DOHH2 (cell line): ENCODE results near the gene AUTS2.

ENCODE experiments used
- H3F3A ChIP-seq: fragments of 200-600 bp; sonication (generic), shearing (Covaris generic); 2 replicates; pipeline ENCODE4 v1.6.0; 2016; ENCODE audit warnings: antibody characterized with exemption, mild to moderate bottlenecking; ENCODE audit not compliant: control insufficient read depth, insufficient read depth
- H3K27ac ChIP-seq: fragments of 200-600 bp; sonication (generic); 2 replicates; pipeline ENCODE4 v1.5.1; 2014; ENCODE audit warnings: low read depth, mild to moderate bottlenecking, low read length, moderate library complexity
- H3K27me3 ChIP-seq: fragments of 200-600 bp; sonication (generic); 2 replicates; pipeline ENCODE4 v1.6.1; 2014; ENCODE audit warnings: mild to moderate bottlenecking, low read length, mixed read lengths; ENCODE audit not compliant: control insufficient read depth
- H3K36me3 ChIP-seq: fragments of 200-600 bp; sonication (generic); 2 replicates; pipeline ENCODE4 v1.6.1; 2014; ENCODE audit warnings: mild to moderate bottlenecking, low read length, moderate library complexity, mixed read lengths; ENCODE audit not compliant: control insufficient read depth
- H3K4me1 ChIP-seq: fragments of 200-600 bp; sonication (generic); 2 replicates; pipeline ENCODE4 v1.6.1; 2014; ENCODE audit warnings: mild to moderate bottlenecking, low read length, mixed read lengths; ENCODE audit not compliant: control insufficient read depth
- H3K4me2 ChIP-seq: fragments of 200-600 bp; sonication (generic); 2 replicates; pipeline ENCODE4 v1.6.0; 2014; ENCODE audit warnings: mild to moderate bottlenecking, low read length, moderate library complexity
- H3K4me3 ChIP-seq: fragments of 200-600 bp; sonication (generic); 2 replicates; pipeline ENCODE4 v1.5.1; 2014; ENCODE audit warnings: mild to moderate bottlenecking, low read length, mixed read lengths
- H3K79me2 ChIP-seq: fragments of 200-600 bp; sonication (generic); 2 replicates; pipeline ENCODE4 v1.6.1; 2014; ENCODE audit warnings: mild to moderate bottlenecking, low read length, mixed read lengths; ENCODE audit not compliant: control insufficient read depth
- H3K9me2 ChIP-seq: fragments of 200-600 bp; sonication (generic); replicated peaks from 2 replicates; pipeline ENCODE4 v1.6.1; 2014; ENCODE audit warnings: mild to moderate bottlenecking, low read length, mixed read lengths; ENCODE audit not compliant: control insufficient read depth
- H3K9me3 ChIP-seq: fragments of 200-600 bp; sonication (generic); 2 replicates; pipeline ENCODE4 v1.6.1; 2014; ENCODE audit warnings: antibody characterized with exemption, low read length, mixed read lengths; ENCODE audit not compliant: control insufficient read depth, insufficient read depth
- H4K20me1 ChIP-seq: fragments of 200-600 bp; sonication (generic); 2 replicates; pipeline ENCODE4 v1.6.0; 2014; ENCODE audit warnings: low read depth, mild to moderate bottlenecking, antibody characterized with exemption, low read length, moderate library complexity; ENCODE audit not compliant: control insufficient read depth, insufficient read depth
- EZH2phosphoT487 ChIP-seq: fragments of 200-600 bp; sonication (generic); IDR thresholded peaks from 2 replicates; pipeline ENCODE4 v1.6.1; 2017; ENCODE audit warnings: borderline replicate concordance, mild to moderate bottlenecking, antibody characterized with exemption, low read length, moderate library complexity, mixed read lengths
- TF ChIP-seq, protein P1 (sequence below): fragments of 200-600 bp; sonication (generic); IDR thresholded peaks from one replicate; pipeline ENCODE4 v1.5.1; 2014; ENCODE audit warnings: antibody characterized with exemption, mild to moderate bottlenecking, low read depth, low read length; ENCODE audit not compliant: poor library complexity, severe bottlenecking

Gene AUTS2

DNA sequence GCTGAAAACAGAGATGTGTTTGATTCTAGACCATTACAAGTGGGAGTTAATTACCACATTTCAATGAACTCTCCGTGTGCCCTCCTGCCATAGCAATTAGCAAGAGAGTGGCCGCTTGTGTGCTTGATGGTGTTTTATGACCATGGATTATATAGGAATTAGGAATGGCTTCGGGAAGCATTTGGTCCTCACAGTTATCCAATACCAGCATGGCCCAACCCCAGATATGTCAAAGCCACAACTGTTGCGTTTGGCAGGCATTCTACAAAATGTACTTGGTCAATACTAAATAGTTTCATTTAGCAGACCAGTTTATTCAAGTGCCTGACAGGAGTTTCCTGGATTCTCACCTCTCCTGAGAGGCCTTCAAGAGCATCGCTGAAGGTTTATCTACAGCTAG lies 1024.7 kb downstream of the AUTS2 start:
- no peak overlapping the region for H3K4me2 ChIP-seq
- no peak overlapping the region for H3K4me3 ChIP-seq
- H3K79me2 ChIP-seq = no peaks in the 10 kb centered on the region
- no peaks in the 10 kb centered on the region for H3K9me2 ChIP-seq
- H3K27ac ChIP-seq = no peak overlapping the region
- no peaks in the 10 kb centered on the region for H3F3A ChIP-seq
- TF ChIP-seq, protein P1, sequence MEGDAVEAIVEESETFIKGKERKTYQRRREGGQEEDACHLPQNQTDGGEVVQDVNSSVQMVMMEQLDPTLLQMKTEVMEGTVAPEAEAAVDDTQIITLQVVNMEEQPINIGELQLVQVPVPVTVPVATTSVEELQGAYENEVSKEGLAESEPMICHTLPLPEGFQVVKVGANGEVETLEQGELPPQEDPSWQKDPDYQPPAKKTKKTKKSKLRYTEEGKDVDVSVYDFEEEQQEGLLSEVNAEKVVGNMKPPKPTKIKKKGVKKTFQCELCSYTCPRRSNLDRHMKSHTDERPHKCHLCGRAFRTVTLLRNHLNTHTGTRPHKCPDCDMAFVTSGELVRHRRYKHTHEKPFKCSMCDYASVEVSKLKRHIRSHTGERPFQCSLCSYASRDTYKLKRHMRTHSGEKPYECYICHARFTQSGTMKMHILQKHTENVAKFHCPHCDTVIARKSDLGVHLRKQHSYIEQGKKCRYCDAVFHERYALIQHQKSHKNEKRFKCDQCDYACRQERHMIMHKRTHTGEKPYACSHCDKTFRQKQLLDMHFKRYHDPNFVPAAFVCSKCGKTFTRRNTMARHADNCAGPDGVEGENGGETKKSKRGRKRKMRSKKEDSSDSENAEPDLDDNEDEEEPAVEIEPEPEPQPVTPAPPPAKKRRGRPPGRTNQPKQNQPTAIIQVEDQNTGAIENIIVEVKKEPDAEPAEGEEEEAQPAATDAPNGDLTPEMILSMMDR = no peak
- TF ChIP-seq EZH2phosphoT487 = no peak
- no peaks in the 10 kb centered on the region for H3K36me3 ChIP-seq
- no peaks in the 10 kb centered on the region for H4K20me1 ChIP-seq
- H3K27me3 ChIP-seq = no peaks in the 10 kb centered on the region
- H3K9me3 ChIP-seq = no peaks in the 10 kb centered on the region
- no peaks in the 10 kb centered on the region for H3K4me1 ChIP-seq

DNA sequence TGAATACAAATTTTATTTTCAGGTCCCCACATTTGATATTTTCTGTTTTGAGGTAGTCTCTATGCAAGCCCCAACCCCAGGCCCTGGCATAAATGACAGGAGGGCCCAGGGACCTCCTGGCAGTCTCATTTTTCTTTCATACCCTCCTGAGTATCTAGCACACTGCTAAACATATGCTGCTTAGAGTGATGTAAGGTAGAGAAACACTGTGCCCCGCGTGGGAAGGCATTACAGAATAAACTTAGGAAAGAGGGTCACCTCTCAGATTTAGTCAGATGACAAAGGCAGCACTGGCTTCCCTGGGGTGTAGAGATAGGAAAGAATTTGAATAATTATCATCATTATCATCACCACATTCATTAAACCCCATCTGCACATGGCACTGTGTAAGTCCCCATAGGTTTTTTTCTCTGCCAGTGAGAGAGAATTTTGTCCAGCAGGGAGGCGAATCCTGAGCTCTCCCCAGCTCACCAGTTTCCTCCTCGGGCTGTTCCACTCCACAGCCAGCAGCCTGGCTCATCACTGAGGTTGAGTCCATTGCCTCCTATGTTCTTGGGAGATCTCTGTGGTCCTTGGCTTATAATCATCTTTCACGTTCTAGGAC lies 1026.3 kb downstream of the AUTS2 start:
- H3K27ac ChIP-seq = no peak overlapping the region
- H3K4me2 ChIP-seq = no peak overlapping the region
- H3K79me2 ChIP-seq = no peaks in the 10 kb centered on the region
- H3K9me3 ChIP-seq = no peaks in the 10 kb centered on the region
- H4K20me1 ChIP-seq = no peaks in the 10 kb centered on the region
- H3K27me3 ChIP-seq = no peaks in the 10 kb centered on the region
- H3F3A ChIP-seq = no peaks in the 10 kb centered on the region
- TF ChIP-seq, protein P1 = no peak
- TF ChIP-seq EZH2phosphoT487 = no peak
- H3K4me3 ChIP-seq = no peak overlapping the region
- H3K4me1 ChIP-seq = no peaks in the 10 kb centered on the region
- H3K9me2 ChIP-seq = no peaks in the 10 kb centered on the region
- H3K36me3 ChIP-seq = no peaks in the 10 kb centered on the region

DNA sequence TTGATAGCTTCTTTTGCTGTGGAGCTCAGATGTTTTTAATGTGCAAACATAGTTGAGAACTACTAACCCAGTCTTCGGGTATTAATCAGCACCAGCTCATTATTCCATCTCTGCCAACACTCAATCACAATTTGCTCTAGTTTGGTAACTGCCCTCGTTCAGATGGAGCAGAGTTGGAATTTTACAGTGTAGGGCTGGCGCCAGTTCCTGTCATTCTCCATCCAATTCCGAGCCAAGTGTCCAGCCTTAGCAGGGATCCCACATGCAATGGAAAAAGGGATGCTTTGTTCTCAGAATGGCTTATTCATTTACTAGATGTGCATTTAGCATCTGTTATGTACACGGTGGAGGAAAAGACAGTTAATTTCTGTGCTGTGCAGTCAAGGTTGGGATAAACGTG lies 1029.2 kb downstream of the AUTS2 start:
- H3K4me3 ChIP-seq = no peak overlapping the region
- H3F3A ChIP-seq = no peaks in the 10 kb centered on the region
- H3K4me1 ChIP-seq = no peaks in the 10 kb centered on the region
- TF ChIP-seq, protein P1 = no peak
- no peak overlapping the region for H3K27ac ChIP-seq
- H3K79me2 ChIP-seq = no peaks in the 10 kb centered on the region
- H3K4me2 ChIP-seq = no peak overlapping the region
- H3K27me3 ChIP-seq = no peaks in the 10 kb centered on the region
- H3K9me3 ChIP-seq = no peaks in the 10 kb centered on the region
- H4K20me1 ChIP-seq = no peaks in the 10 kb centered on the region
- H3K36me3 ChIP-seq = no peaks in the 10 kb centered on the region
- no peaks in the 10 kb centered on the region for H3K9me2 ChIP-seq

DNA sequence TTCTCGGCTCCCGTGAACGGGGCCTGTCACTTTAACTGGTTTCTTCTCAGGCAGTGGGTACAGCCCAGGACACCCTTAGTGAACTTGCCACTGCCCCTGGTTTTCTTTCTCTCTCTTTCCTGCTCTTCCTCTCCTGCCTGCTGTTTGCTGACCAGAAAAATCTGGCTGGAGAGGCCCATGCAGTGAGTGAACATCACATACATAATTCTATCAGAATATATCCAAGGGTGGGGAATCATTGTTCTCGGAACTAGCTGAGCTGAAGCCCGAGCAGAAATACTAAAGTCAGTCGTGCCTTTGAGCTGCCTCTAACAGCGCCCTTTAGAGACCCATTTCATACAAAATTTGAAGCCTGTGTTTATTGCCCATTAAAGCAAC lies 1032.2 kb downstream of the AUTS2 start:
- Histone ChIP-seq H3K4me2 (no peak overlapping the region), H3K79me2 (no peaks in the 10 kb centered on the region), H3K4me3 (no peak overlapping the region), H4K20me1 (no peaks in the 10 kb centered on the region), H3K9me2 (no peaks in the 10 kb centered on the region), H3F3A (no peaks in the 10 kb centered on the region), H3K27me3 (no peaks in the 10 kb centered on the region), H3K36me3 (no peaks in the 10 kb centered on the region), H3K27ac (no peak overlapping the region), H3K9me3 (no peaks in the 10 kb centered on the region), H3K4me1 (no peaks in the 10 kb centered on the region)
- TF ChIP-seq EZH2phosphoT487 = no peak
- TF ChIP-seq, protein P1 = no peak
